Left ventricle myocardium inferior (tissue), 1 donor: ENCODE measurements around the gene C3AR1. TPM values are rescaled to one million over a fixed set of nuclear protein-coding genes. Genes with fewer than 3 reads are reported as not detected.

Experiments used
- DNase-seq: peaks from one replicate; pipeline ENCODE4 v3.0.0-alpha.2; 2020
- H3K27ac ChIP-seq: fragments of 200-600 bp; replicated peaks from 2 replicates; pipeline ENCODE4 v1.8.0; 2021
- H3K27me3 ChIP-seq: fragments of 200-600 bp; 2 replicates; pipeline ENCODE4 v1.8.0; 2021; ENCODE audit warnings: low read depth
- H3K36me3 ChIP-seq: fragments of 200-600 bp; 2 replicates; pipeline ENCODE4 v1.8.0; 2021
- H3K4me1 ChIP-seq: fragments of 200-600 bp; 2 replicates; pipeline ENCODE4 v1.8.0; 2021
- H3K4me3 ChIP-seq: fragments of 200-600 bp; 2 replicates; pipeline ENCODE4 v1.8.0; 2021; ENCODE audit warnings: mild to moderate bottlenecking, moderate library complexity
- H3K9me3 ChIP-seq: fragments of 200-600 bp; replicated peaks from 2 replicates; pipeline ENCODE4 v1.8.0; 2021
- CTCF ChIP-seq: fragments of 200-600 bp; IDR thresholded peaks from 2 replicates; pipeline ENCODE4 v1.8.0; 2021; ENCODE audit warnings: antibody characterized with exemption, mild to moderate bottlenecking, borderline replicate concordance
- intact Hi-C: fragments of 100-400 bp; cut with micrococcal nuclease; formaldehyde crosslinking; loops from one replicate; pipeline ENCODE4 v1.11.0; 2022
- total RNA-seq: library from RNA; stranded (reverse); fragmentation: NEBNext Ultra II Directional; extraction: Animal tissue kit (Norgen Biotek cat#: 25700); gene quantifications from one replicate; pipeline ENCODE4 v1.2.1, GENCODE V29; 2021
- donor health status: DM: no; HTN: yes; CAD: no; lungs with severe emphysema.

The C3AR1 gene
- total RNA-seq, 1 donor from 2014 or later = 5.5 TPM

DNA sequence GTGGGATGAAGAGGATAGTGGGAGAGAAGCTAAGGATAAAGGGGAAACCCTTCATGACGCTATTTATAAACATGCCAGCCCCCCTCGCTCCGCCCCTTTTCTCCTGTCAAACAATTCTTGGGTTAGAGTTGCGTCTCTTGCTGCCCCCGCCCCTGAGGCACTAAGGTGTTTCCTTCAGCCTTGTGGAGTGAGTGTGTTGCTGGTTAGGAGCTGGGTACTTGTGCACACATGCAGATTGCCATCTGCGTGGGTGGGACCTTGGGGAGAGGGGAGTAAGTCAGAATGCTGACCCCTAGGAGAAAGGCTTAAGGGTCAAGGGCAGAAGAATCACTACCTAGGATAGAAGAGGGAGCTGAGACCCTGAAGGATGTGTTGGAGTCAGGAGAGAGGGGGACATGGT, 28.2 kb downstream of the C3AR1 start:
- H3K36me3 ChIP-seq = peaks cover 32% of the 10 kb centered on the region
- DNase-seq = no peak
- H3K27me3 ChIP-seq = no peaks in the 10 kb centered on the region
- no peaks in the 10 kb centered on the region for H3K9me3 ChIP-seq
- peak overlapping the region; percentile 97 for H3K27ac ChIP-seq
- peak overlapping the region; percentile 97 for H3K4me3 ChIP-seq
- TF ChIP-seq CTCF = no peak
- intact Hi-C loops = no loop called here
- peaks cover 72% of the 10 kb centered on the region for H3K4me1 ChIP-seq

- Histone ChIP-seq H3K27me3 (no peaks in the 10 kb centered on the region), H3K36me3 (peaks cover 24% of the 10 kb centered on the region), H3K9me3 (no peaks in the 10 kb centered on the region), H3K4me1 (peaks cover 77% of the 10 kb centered on the region), H3K27ac (peak overlapping the region; percentile 97), H3K4me3 (peak overlapping the region; percentile 97)
- intact Hi-C loops = no loop called here
- no peak for TF ChIP-seq CTCF
- DNase-seq = no peak
Measured at GRCh38 chr12:8037046-8037663, 29.0 kb downstream of the C3AR1 start.

GRCh38 chr12:8036346-8036745, 29.8 kb downstream of the C3AR1 start:
- Histone ChIP-seq H3K9me3 (no peaks in the 10 kb centered on the region), H3K27me3 (no peaks in the 10 kb centered on the region), H3K27ac (peak overlapping the region; percentile 97), H3K36me3 (peaks cover 16% of the 10 kb centered on the region), H3K4me3 (peak overlapping the region; percentile 97), H3K4me1 (peaks cover 85% of the 10 kb centered on the region)
- TF ChIP-seq CTCF = no peak
- peak; percentile 45 for DNase-seq
- intact Hi-C loops = no loop called here

DNA sequence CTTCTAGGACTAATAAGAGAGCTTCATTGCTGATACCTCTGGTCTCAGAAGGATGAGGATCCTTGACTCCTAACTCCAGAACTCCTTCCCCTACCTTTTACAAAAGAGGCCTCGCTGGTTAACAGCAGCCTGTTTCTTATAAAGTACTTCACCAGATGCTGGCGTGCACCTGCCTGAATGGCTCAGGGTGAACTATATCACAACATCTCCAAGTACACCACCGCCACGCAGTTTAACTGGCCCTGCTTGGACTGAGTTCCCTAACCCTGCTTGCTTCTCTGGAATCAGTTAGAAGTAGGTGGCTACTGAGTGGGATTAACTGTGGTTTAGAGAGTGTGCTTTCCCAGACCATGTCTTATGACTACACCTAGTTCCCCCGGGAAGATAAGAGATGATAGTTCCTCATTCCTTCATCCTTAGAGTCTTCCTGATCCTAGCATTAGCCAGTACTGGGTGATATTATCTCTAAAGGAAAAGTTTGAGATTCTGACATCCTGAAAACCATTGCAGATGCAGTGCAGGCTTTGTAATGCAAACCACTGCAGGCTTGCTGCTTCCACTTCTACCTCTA, 30.6 kb downstream of the C3AR1 start:
- H3K27me3 ChIP-seq = no peaks in the 10 kb centered on the region
- no peaks in the 10 kb centered on the region for H3K9me3 ChIP-seq
- H3K4me3 ChIP-seq = peak overlapping the region; percentile 97
- no peak for TF ChIP-seq CTCF
- intact Hi-C loops = no loop called here
- H3K36me3 ChIP-seq = peaks cover 8% of the 10 kb centered on the region
- peak overlapping the region; percentile 97 for H3K27ac ChIP-seq
- no peak for DNase-seq
- H3K4me1 ChIP-seq = peaks cover 88% of the 10 kb centered on the region

- H3K4me1 ChIP-seq = peaks cover 84% of the 10 kb centered on the region
- H3K4me3 ChIP-seq = peak overlapping the region; percentile 97
- H3K36me3 ChIP-seq = peaks cover under 1% of the 10 kb centered on the region
- H3K27me3 ChIP-seq = no peaks in the 10 kb centered on the region
- H3K27ac ChIP-seq = peak overlapping the region; percentile 97
- TF ChIP-seq CTCF = no peak
- no peaks in the 10 kb centered on the region for H3K9me3 ChIP-seq
- intact Hi-C loops = no loop called here
- no peak for DNase-seq
Measured at GRCh38 chr12:8034802-8035201, 31.4 kb downstream of the C3AR1 start.
